Fibroblast of the aortic adventitia (primary cell): ENCODE data around the gene THSD8. TPM values are rescaled to one million over a fixed set of nuclear protein-coding genes. Genes with fewer than 3 reads are reported as not detected.
A peak's percentile ranks its signal among the peaks of the same experiment; 100 is the strongest.

ENCODE experiments used
- DNase-seq: peaks from one replicate; pipeline ENCODE4 v3.0.0-alpha.2; 2010; ENCODE audit warnings: low read depth
- H3K4me3 ChIP-seq: 2 replicates; pipeline ENCODE4 v1.5.1; 2011; ENCODE audit warnings: low read depth, mild to moderate bottlenecking, control low read depth, low read length, moderate library complexity
- small RNA-seq: library from RNA; depleted of rRNA; stranded (forward); fragments of <200 nt; gene quantifications from one replicate; pipeline ENCODE3, GENCODE V24; 2012
- total RNA-seq: library from RNA; depleted of rRNA; stranded (reverse); fragments of >200 nt; gene quantifications from 2 replicates; pipeline ENCODE4 v1.2.3, GENCODE V29; 2012; ENCODE audit warnings: low replicate concordance
- TF ChIP-seq, protein P1 (sequence below): IDR thresholded peaks from 2 replicates; pipeline ENCODE4 v1.5.1; 2011; ENCODE audit warnings: mild to moderate bottlenecking, low read length, control low read depth, inconsistent platforms; ENCODE audit not compliant: insufficient read depth

THSD8 gene
- total RNA-seq, 1 donor: not detected

DNA sequence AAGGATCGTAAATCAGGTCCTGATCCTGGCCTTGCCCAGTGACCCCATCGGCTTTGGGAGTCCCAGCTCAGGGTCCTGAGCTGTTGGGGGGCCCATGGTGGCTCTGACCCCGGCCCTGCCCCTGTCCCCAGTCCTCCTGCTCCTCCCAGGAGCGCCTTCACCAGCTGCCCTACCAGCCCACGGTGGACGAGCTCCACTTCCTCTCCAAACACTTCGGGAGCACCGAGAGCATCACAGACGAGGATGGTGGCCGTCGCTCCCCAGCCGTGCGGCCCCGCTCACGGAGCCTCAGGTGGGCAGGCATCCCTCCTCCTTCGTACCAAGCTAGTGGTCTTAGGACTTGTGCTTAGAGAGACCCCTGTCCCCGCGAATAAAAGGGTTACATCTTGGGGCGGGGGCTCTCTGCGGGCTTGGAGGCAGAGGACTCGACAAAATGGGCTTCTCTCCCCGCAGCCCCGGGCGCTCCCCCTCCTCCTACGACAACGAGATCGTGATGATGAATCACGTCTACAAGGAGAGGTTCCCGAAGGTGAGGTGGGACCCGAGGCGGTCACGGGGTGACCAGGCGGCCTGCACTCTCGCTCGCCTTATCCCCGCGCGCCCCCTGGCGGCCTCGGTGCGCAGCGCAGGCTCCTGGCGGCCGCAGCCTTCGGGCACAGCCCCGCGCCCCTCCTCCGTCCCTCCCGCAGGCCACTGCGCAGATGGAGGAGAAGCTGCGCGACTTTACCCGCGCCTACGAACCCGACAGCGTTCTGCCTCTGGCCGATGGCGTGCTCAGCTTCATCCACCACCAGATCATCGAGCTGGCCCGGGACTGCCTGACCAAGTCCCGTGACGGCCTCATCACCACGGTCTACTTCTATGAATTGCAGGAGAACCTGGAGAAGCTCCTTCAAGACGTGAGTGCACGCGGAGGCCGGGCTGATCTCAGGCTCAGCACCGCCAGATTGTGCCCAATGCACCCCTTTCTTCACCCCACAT lies 45.6 kb downstream of the THSD8 start:
- DNase-seq: peak; percentile 74
- peak overlapping the region; percentile 50 for H3K4me3 ChIP-seq
- TF ChIP-seq, protein P1, sequence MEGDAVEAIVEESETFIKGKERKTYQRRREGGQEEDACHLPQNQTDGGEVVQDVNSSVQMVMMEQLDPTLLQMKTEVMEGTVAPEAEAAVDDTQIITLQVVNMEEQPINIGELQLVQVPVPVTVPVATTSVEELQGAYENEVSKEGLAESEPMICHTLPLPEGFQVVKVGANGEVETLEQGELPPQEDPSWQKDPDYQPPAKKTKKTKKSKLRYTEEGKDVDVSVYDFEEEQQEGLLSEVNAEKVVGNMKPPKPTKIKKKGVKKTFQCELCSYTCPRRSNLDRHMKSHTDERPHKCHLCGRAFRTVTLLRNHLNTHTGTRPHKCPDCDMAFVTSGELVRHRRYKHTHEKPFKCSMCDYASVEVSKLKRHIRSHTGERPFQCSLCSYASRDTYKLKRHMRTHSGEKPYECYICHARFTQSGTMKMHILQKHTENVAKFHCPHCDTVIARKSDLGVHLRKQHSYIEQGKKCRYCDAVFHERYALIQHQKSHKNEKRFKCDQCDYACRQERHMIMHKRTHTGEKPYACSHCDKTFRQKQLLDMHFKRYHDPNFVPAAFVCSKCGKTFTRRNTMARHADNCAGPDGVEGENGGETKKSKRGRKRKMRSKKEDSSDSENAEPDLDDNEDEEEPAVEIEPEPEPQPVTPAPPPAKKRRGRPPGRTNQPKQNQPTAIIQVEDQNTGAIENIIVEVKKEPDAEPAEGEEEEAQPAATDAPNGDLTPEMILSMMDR: peak; percentile 79

Small RNA genes within 50 kb of the gene (small RNA-seq; reads per million reads assigned to genes)
- gene MIR5684: not detected
- gene MIR6794: not detected

Other genes starting within 250 kb of the THSD8 start
- gene ZNF490, start 191.3 kb upstream of the THSD8 start, total RNA-seq: 7.4 and 8.7 TPM in 2 replicates
- 15.8 and 16.1 TPM in 2 replicates for gene ZNF791, start 191.1 kb upstream of the THSD8 start, total RNA-seq
- 16.8 and 38.2 TPM in 2 replicates for gene MAN2B1, start 135.3 kb upstream of the THSD8 start, total RNA-seq
- gene WDR83, start 135.3 kb upstream of the THSD8 start, total RNA-seq: 6.8 and 15.9 TPM in 2 replicates
- gene DHPS, start 120.2 kb upstream of the THSD8 start, total RNA-seq: 38.3 and 46.2 TPM in 2 replicates
- gene GNG14, start 114.1 kb upstream of the THSD8 start, total RNA-seq: not detected in 2 replicates
- gene FBXW9, start 105.4 kb upstream of the THSD8 start, total RNA-seq: 7.2 and 8.9 TPM in 2 replicates
- 39.4 and 57.3 TPM in 2 replicates for gene TNPO2, start 78.1 kb upstream of the THSD8 start, total RNA-seq
- gene TRIR, start 67.4 kb upstream of the THSD8 start, total RNA-seq: 145 and 172 TPM in 2 replicates
- gene GET3, start 64.6 kb upstream of the THSD8 start, total RNA-seq: 61.2 and 84.5 TPM in 2 replicates
- gene BEST2, start 50.3 kb upstream of the THSD8 start, total RNA-seq: not detected in 2 replicates
- gene HOOK2, start 26.5 kb upstream of the THSD8 start, total RNA-seq: 15.5 and 31.2 TPM in 2 replicates
- gene JUNB, start 10.6 kb upstream of the THSD8 start, total RNA-seq: 87.9 and 263 TPM in 2 replicates
- 66.7 and 163 TPM in 2 replicates for gene PRDX2, start 269 bp upstream of the THSD8 start, total RNA-seq
- 12.8 and 37.4 TPM in 2 replicates for gene RNASEH2A, start 4.5 kb downstream of the THSD8 start, total RNA-seq
- not detected in 2 replicates for gene RTBDN, start 32.5 kb downstream of the THSD8 start, total RNA-seq
- under 0.01 and 1.1 TPM in 2 replicates for gene MAST1, start 36.4 kb downstream of the THSD8 start, total RNA-seq
- gene DNASE2, start 79.4 kb downstream of the THSD8 start, total RNA-seq: 22.7 and 23.4 TPM in 2 replicates
- not detected in 2 replicates for gene KLF1, start 85.1 kb downstream of the THSD8 start, total RNA-seq
- 20.5 and 24.4 TPM in 2 replicates for gene GCDH, start 89.1 kb downstream of the THSD8 start, total RNA-seq
- 0.54 TPM in 1 of 2 replicates, not detected in the other for gene SYCE2, start 117.2 kb downstream of the THSD8 start, total RNA-seq
- 39.1 and 44.3 TPM in 2 replicates for gene FARSA, start 131.6 kb downstream of the THSD8 start, total RNA-seq
- gene CALR, start 136.5 kb downstream of the THSD8 start, total RNA-seq: 1,776 and 3,314 TPM in 2 replicates
- gene RAD23A, start 143.8 kb downstream of the THSD8 start, total RNA-seq: 76.8 and 101 TPM in 2 replicates
- 23.0 and 38.8 TPM in 2 replicates for gene GADD45GIP1, start 155.2 kb downstream of the THSD8 start, total RNA-seq
- 0.18 TPM in 1 of 2 replicates, not detected in the other for gene DAND5, start 167.5 kb downstream of the THSD8 start, total RNA-seq
- 68.0 and 160 TPM in 2 replicates for gene NFIX, start 193.4 kb downstream of the THSD8 start, total RNA-seq